IPS-NIHi11 (cell line): Measurements from ENCODE around the gene GUCA2B.

Experiments used
- DNase-seq: peaks from one replicate; pipeline ENCODE4 v3.0.0; 2012; ENCODE audit warnings: mixed read lengths, low spot score

The GUCA2B gene

DNA sequence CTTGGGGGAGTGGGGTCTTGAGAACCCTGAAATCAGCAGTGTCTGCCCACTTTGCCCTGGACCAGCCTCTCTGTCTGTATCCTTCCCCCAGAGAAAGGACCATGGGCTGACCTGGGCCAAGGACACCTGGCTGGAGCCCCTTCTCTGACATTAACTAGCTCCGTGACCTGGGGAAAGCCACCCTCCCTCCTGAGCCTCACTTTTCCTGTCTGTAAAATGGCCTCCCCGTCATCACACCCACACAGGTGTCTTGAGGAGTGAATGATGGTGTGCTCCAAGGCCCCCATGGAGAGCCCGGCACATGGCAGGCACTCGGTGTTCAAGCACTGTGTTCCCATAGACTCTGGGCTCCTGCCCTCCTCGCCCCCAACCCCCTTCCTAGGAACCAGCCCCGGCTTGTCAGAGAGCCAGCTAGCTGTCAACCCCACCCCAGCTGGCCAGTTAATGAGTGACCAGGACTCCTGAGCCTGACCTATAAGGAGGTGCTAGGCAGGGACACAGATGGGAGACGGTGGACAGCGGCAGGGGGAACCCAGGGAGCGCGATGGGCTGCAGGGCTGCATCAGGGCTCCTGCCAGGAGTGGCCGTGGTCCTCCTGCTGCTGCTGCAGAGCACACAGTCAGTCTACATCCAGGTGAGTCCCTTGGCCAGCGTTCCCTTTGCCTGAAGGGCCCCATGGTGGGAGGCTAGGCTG is at the start of gene GUCA2B:
Gene GUCA2B, plus strand, starts transcription at position 504 of the 694 bp plus-strand sequence. Its CDS starts 41 bp downstream, at position 545.
- DNase-seq = no peak

DNA sequence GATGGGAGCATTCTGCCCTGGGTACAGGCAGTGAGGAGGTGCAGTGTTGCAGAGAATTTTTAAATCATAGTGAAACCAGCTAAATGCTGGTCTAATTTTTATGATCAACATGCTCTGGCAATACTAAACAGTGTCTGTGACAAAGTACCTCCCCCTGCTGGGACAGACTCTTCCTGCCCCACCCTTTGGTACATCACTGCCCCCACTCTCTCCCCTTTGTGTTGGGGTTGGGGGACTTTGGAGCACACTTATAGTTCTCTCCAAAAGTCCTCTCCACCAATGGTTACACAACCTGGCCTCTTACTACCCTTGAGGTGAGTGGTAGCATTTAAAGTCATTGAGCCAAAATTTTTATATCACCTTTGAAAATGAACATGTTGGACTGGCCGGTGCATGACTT is 48.2 kb upstream of the GUCA2B start:
- DNase-seq = no peak

DNA sequence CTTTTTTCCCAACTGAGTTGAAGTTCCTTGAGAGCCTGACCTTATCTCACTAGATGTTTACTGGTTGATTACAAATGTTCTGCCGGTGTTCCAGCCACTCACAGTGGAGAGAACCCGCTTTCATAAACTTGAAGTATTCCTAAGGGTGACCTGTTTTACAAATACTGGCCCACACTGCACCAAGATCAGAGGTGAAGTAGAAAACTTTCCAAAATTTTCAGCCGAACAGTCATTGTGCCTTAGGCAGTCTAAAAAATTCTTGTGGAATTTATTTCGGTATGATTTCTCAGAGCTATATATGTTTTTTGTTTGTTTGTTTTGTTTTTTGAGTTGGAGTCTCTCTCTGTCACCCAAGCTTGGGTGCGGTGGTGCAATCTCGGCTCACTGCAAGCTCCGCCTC is 44.9 kb upstream of the GUCA2B start:
- DNase-seq = no peak

DNA sequence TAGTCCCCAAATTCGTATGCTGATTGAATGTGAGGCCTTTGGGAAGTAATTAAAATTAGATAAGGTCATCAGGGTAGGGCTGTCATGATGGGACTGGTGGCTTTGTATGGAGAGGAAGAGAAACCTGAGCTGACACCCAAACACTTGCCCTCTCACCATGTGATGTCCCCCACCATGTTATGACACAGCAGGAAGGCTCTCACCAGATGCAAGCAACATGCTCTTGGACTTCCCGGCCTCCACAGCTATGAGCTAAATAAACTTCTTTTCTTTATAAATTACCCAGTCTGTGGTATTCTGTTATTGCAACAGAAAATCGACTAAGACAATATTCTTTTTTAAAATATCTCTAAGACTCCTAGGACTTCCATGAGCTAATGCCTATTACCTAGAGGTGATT is 43.6 kb upstream of the GUCA2B start:
- DNase-seq = no peak

DNA sequence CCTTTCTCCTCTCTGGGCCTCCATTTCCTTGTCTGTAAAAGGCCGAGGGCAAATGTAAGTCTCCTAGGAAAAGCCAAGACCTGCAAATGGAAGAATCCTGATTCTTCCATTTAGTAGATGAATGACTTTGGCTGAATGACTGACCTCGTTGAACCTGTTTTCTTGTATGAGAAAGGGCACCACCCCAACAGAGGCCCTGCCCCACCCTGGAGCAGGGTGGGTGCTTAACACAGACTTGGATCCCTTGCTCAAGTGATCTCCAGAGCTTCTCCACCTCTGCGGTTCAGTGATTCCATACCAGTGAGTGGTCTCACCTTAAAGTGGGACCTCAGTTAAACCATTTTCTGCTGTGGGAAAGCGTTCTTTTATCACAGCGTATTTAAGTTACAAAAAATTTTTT is 39.0 kb upstream of the GUCA2B start:
- no peak for DNase-seq

DNA sequence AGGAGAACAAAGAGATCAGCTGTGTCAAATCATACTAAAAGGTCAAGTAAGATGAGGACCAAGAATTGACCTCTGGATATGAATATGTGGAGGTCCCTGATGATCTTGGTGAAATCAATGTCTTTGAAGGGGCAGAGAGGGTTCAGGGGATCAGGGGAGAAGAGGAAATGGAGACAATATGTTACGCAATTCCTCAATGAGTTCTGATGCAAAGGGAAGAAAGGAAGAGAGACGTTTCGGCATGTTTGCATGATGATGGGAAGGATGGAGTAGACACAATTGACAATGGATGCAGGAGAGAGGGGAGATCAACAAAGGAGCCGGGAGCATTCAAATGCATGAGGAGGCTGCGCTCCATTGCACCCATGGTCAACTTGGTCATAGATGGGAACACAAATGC is 36.0 kb upstream of the GUCA2B start:
- DNase-seq = no peak

DNA sequence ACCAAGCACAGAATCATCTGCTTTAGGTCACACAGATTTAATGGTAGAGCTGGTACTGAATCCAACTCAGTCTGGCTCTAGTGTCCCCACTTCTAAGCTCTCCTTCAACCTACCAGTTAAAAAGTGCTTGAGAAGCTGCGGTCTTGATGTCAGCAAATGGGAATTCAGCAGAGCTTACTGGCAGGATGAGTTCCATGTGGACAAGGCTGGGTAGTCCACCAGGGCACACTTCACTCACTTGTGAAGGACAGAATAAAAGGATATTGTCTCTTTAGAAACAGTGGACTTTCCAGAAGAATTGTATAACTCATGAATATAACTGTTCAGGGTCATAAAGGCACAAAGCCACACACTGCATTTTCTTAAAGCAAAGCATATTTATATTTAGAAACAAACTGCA is 35.1 kb upstream of the GUCA2B start:
- no peak for DNase-seq

DNA sequence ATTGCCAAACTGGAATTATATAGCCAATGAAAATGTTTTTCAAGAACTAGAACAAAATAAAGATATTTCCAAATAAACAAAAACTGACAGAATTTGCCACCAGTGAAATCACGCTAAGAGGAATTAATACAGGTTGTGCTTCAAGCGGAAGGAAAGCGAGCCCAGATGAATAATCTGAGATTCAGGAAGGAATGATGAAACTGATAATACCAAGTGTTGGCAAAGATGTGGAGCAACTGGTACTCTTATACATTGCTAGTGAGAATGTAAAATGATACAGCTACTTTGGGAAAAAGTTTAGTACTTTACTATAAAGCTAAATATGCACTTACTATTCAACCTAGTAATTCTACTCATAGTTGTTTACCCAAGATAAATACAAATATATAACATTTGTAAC is 30.8 kb upstream of the GUCA2B start:
- no peak for DNase-seq

DNA sequence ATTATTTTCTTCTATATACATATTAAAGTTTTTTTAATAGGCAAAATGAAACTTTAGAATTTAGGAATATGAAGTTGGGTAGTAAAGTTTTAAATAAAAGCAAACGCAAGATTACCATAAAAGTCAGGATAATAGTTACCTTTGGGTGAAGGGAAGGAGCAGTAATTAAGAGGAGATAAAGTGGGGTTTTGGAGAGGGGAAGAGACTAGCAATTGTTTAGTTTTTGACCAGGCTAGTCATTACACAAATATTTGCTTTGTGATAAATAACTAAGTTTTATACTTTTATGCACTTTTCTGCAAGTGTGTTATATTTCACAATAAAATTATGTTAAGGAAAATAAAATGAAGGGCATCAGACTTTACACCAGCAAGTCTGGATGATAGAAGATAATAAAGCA is 27.7 kb upstream of the GUCA2B start:
- DNase-seq = no peak

DNA sequence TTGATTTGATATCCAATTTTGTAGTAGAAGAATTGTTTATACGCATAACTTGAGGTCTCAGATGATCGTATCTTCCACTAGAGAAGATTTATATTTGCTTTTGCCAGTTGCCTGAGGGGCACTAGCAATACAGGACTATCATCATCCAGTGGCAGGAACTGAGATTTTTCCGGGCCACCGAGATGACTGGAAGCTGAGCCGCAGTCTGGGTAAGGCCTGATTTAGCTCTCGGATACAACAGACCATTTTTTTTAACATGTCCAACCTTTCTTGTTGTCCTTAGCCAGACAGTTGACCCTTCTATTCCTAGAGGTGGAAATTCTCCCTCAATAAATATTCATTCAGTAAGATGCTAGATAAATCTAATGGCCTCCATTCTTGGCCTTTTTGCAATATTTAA is 25.4 kb upstream of the GUCA2B start:
- DNase-seq = no peak

DNA sequence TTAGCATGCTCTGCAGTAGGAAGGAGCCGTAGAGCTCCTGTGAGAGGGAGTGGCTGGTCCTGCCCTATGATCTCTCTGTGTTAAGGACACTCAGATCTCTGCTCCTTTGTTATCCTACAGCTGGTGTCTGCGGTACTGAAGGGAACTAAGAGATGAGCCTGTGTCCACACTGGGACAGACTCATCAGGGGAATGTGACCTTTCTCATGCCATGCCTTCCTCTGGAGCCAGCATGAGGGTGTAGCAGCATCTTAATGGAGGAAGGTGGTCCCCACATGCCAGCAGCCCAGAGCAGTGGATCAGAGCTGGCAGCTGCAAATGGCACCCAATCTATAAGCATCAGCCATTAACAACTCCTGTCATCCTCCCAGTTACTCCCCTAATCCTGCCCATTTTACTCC is 24.7 kb upstream of the GUCA2B start:
- DNase-seq = no peak

DNA sequence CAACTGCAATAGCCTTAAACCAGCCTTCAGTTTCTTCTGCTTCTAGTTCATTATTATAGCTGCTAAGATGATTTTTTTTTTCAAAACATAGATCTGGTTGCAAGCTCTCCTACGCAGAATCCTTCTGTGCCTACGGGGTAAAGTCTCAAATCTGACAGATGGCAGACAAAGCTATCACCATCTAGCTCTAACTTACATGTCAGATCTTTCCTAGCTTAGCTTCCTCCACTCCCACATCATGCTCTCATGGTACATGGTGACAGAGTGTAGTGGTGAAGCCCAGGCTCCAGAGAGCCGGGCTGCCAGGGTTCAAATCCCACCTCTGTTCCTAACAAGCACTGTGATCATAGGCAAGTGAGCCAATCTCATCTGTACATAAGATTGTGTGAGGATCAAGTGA is 24.2 kb upstream of the GUCA2B start:
- DNase-seq = no peak

DNA sequence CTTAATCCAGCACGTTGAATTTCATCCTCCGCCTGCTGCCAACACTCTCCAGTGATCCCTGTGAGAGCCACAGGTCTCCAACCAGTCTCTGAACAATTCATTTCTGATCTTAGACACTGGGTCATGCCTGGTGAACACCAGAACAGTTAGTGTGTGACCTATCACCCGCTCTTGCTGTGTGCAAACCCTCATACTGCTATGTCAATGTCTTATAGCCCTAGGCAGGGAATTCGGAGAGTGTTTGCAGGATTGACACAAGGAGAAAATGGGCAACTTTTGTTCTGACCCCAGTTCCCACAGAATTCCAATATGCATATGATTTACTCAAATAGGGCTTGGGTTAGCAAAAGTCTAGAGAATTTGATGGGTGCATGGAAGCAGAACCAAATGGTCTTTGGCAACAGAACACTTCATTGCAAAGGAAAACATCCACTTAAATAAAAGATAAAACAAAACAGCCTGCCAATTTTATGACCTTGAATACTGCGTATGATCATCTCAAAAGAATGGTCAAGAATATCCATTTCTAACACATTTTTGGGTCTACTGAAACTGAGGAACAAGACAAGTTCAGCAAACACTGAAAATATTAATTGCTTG is 23.0 kb upstream of the GUCA2B start:
- DNase-seq = no peak

DNA sequence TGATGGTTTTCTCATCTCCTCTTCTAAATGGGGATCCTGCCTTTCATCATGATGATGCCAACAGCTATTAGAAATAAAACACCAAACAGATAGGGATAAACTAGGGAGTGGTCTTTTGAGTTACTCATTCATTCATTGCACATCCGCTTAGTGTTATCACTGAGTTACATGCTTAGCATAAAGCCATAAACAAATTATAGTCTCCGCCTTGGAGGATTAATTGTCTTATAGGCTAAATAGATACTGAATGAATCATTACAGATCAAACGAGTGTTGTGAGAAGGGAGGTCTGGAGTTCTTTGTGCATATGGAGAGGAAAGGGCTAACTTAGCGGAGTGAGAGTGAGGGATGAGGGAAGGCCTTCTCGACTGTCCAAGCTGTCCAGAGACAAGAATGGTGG is 19.8 kb upstream of the GUCA2B start:
- no peak for DNase-seq

DNA sequence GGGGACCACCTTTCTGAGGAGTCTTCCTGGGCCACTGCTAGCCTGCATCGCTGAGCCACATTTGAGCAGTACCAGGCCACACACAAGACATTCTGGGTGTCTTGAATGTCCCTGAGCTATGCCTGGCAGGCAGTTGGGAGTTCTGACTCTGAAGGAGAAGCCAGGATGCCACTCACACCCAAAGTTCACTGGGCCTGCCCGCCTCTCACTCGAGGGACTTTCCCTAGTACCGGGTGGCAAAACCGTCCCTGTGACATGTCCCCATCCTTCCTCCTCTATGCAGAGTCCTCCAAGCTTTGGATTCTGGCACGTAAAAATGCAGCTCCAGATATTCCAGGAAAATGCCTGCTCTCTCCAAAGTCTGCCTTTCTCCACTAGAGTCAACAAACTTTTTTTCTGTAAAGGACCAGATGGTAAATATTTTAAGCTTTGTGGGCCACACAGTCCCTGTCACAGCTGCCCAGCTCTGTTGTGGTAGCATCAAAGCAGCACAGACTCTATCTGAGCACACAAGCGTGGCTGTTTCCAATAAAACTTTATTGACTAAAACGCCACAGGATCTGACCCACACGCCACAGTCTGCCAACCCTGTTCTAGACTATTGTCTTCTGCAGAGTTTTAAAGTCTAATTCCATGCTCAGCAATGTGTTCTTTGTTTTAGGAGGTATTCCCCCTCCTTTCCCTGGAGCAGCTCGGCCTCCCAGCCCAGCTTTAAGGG is 19.2 kb upstream of the GUCA2B start:
- DNase-seq = no peak

DNA sequence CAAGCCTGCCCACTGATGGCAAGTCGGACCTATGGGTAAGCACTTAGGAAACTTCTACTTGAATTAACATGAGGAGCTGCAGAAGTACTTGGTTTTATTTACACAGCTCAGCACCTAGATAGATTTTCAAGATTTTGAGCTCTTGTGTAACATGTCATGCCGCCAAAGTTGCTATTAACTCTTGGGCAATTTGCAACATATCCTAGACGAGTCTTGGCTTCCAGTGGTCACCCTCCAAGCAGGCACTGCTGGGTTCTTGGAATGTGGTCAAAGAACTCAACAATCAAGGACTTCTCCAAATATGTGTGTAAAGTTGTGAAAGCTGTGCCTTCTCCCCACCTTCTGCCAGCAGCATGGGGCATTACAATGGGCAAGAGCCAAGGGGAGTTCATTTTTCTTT is 17.8 kb upstream of the GUCA2B start:
- DNase-seq = no peak

DNA sequence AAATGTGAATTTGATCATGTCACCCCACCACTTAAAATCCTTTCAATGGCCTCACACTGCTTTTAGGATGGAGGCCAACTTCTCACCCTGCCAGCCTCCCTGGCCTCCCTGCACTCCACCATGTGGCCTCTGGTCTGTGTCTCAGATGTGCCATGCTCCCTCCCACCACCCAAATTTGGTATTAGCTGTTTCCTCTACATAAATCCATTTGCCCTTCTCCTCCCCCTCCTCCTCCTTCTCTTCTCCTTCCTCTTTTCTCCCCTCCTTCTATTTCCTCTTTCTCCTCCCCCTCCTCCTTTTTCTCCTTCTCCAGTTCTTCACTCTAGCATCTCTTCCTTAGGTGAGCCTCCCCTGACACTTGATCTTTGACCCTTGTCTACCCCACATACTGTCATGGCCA is 16.7 kb upstream of the GUCA2B start:
- no peak for DNase-seq

DNA sequence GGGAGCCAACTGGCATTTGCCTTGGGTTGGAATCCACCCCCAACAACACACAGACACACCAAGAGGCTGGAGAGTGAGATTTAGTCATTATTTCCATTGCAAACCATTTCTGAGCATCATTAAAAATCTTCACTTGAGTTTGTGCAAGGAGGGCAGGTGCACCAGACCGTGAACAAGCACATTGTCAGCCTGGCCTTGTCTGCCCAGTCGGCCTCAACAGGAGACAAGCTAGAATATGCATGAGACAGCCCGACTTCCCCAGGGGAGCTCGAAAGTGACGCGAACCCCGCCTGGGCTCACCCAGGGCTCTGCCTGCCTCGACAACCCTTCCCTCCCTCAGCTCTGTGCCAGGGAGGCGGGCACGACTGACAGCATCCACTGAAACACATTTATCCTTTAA is 15.4 kb upstream of the GUCA2B start:
- no peak for DNase-seq

DNA sequence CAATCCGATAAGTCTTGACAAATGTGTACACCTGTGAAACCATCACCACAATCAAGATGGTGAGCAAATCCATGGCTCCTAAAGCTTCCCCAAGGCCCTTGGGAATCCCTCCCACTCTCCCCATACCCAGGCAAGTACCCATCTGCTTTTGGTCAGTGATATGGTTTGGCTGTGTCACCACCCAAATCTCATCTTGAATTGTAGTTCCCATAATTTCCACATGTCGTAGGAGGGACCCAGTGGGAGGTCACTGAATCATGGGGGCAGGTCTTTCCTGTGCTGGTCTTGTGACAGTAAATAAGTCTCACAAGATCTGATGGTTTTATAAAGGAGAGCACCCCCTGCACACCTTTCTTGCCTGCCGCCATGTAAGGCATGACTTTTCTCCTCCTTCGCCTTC is 14.6 kb upstream of the GUCA2B start:
- no peak for DNase-seq

DNA sequence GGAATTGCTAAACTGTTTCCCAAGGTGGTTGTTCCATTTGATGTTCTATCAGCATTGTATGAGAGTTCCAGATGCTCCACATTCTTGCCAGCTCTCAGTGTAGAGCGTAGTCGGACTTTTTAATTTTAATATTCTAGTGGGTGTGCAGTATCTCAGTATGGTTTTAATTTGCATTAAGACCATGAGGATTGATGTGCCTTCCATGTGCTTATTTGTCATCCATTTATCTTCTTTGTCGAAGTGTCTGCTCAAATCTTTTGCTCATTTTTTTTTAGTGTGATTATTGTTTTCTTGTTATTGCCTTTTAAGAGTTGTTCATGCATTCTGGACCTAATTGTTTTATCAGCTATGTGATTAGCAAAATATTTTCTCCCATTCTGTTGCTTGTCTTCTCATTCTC is 13.8 kb upstream of the GUCA2B start:
- no peak for DNase-seq

DNA sequence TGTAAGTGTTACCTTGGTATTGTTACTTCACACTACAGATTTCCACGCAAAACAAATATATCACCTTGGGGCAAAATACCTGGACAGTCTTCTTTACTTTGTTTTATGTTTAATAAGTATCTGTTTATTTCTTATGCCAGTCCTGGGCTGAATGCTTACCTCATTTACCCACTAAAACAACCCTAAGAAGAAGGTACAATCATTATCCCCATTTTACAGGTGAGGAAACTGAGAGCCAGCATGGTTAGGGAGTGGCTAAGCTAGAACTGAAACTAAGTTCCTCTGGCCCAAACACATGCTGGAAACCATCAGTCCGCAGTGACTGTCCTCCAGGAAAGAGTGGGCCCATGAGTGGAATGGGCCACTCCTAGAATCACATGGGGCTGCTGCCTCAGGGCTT is 13.0 kb upstream of the GUCA2B start:
- DNase-seq = no peak

DNA sequence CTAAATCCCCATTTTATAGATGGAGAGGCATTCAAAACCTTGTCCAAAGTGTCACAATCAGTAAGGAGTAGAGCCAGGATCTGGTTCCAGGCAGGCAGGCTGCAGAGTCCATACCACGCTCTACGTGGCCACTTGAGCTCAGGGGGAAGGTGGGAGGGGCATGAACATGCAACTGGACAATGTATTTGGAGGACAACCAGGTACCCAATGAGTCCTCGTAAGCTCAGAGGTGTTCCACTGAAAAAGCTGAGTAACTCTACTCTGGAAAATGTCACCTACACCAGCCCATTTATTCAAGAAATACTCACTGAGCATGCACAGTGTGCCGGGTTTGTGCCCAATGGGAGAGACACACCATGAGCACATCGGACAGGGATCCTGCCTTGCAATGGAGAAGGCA is 11.2 kb upstream of the GUCA2B start:
- DNase-seq = no peak

DNA sequence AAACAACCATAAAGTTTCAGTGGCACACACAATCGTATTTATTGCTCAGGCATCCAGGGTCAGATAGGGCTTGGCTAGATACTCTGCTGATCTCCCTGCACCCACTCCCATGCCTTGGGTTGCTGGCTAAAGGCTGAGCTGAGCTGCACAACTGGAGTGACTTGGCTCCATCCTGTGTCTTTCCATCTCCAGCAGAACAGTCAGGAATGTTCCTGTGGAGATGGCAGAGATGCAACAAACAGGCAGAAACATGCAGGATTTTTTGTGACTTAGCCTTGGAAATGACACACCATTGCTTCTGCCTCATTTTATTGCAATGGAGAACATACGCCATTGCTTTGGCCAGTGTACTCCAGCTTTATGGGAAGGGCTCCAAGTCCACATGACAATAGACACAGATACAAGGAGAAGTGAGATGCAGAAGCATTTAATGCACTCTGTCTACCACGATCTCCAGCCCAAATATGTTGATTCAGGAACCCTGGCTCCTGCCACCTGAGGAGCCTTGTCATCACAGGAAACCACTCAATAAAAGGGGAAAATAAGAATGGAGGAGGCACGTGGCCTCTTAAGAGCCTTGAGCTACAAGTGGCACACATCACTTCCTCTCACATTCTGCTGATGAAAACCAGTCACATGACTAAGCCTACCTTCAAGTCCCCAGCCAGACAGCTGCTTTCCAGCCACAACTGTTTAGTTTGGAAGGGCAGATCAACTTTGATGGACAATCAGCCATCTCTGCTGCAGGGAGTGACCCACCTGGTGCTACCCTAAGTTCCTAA is 10.1 kb upstream of the GUCA2B start:
- DNase-seq = no peak
